ENCODE measurements around the gene PRDM4.
"Not testable (repeated sequence)": the region's sequence is repeated elsewhere in the genome, so short reads cannot be mapped to it uniquely, and the experiment has no call there.

The PRDM4 gene

DNA sequence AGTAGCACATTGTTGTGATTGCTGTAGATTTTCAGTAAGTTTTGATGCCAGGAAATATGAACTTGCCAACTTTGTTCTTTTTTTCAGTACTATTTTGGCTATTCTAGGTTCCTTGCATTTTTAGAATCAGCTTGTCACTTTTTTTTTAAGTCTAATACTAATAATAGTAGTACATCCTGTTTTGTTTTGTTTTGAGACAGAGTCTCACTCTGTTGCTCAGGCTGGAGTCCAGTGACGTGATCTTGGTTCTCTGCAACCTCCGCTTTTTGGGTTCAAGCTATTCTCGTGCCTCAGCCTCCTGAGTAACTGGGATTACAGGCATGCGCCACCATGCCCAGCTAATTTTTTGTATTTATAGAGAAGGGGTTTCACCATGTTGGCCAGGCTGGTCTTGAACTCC, 58.8 kb downstream of the PRDM4 start:
- H3K4me3 ChIP-seq (replicated peaks; ENCODE audit: insufficient read depth, low read length): no peak overlapping the region
- no peak for DNase-seq (ENCODE audit: low read depth in 1 of 2, low spot score in 1 of 2)
- H3K27ac ChIP-seq (replicated peaks): no peak overlapping the region
- H3K27me3 ChIP-seq (ENCODE audit: insufficient read depth, poor library complexity, severe bottlenecking): no peaks in the 10 kb centered on the region
- TF ChIP-seq, protein P1, sequence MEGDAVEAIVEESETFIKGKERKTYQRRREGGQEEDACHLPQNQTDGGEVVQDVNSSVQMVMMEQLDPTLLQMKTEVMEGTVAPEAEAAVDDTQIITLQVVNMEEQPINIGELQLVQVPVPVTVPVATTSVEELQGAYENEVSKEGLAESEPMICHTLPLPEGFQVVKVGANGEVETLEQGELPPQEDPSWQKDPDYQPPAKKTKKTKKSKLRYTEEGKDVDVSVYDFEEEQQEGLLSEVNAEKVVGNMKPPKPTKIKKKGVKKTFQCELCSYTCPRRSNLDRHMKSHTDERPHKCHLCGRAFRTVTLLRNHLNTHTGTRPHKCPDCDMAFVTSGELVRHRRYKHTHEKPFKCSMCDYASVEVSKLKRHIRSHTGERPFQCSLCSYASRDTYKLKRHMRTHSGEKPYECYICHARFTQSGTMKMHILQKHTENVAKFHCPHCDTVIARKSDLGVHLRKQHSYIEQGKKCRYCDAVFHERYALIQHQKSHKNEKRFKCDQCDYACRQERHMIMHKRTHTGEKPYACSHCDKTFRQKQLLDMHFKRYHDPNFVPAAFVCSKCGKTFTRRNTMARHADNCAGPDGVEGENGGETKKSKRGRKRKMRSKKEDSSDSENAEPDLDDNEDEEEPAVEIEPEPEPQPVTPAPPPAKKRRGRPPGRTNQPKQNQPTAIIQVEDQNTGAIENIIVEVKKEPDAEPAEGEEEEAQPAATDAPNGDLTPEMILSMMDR (IDR thresholded peaks at IDR 0.05; ENCODE audit: insufficient read depth, low read length): no peak
- TF ChIP-seq, protein P2, sequence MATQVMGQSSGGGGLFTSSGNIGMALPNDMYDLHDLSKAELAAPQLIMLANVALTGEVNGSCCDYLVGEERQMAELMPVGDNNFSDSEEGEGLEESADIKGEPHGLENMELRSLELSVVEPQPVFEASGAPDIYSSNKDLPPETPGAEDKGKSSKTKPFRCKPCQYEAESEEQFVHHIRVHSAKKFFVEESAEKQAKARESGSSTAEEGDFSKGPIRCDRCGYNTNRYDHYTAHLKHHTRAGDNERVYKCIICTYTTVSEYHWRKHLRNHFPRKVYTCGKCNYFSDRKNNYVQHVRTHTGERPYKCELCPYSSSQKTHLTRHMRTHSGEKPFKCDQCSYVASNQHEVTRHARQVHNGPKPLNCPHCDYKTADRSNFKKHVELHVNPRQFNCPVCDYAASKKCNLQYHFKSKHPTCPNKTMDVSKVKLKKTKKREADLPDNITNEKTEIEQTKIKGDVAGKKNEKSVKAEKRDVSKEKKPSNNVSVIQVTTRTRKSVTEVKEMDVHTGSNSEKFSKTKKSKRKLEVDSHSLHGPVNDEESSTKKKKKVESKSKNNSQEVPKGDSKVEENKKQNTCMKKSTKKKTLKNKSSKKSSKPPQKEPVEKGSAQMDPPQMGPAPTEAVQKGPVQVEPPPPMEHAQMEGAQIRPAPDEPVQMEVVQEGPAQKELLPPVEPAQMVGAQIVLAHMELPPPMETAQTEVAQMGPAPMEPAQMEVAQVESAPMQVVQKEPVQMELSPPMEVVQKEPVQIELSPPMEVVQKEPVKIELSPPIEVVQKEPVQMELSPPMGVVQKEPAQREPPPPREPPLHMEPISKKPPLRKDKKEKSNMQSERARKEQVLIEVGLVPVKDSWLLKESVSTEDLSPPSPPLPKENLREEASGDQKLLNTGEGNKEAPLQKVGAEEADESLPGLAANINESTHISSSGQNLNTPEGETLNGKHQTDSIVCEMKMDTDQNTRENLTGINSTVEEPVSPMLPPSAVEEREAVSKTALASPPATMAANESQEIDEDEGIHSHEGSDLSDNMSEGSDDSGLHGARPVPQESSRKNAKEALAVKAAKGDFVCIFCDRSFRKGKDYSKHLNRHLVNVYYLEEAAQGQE (IDR thresholded peaks at IDR 0.05; ENCODE audit: insufficient replicate concordance, low read depth): no peak

DNA sequence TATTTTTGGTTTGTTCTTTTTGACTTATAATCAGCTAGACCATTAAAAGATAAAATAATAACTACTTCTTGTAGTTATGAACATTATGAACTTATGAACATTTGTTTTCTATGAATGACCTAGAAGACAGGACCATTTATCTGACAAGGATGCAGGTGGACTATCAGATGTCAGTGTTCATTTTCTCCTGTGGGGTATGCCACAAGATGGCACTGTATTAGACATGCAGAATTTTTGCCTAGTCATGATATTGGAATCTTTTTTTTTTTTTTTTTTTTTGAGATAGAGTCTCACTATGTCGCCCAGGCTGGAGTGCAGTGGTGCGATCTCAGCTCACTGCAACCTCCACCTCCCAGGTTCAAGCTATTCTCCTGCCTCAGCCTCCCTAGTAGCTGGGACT, 65.2 kb downstream of the PRDM4 start:
- H3K27ac ChIP-seq (replicated peaks); H3K4me3 ChIP-seq (replicated peaks; ENCODE audit: insufficient read depth, low read length); DNase-seq (ENCODE audit: low read depth in 1 of 2, low spot score in 1 of 2); H3K27me3 ChIP-seq (ENCODE audit: insufficient read depth, poor library complexity, severe bottlenecking): not testable (repeated sequence)
- TF ChIP-seq, protein P1 (IDR thresholded peaks at IDR 0.05; ENCODE audit: insufficient read depth, low read length): peak; percentile 1

DNA sequence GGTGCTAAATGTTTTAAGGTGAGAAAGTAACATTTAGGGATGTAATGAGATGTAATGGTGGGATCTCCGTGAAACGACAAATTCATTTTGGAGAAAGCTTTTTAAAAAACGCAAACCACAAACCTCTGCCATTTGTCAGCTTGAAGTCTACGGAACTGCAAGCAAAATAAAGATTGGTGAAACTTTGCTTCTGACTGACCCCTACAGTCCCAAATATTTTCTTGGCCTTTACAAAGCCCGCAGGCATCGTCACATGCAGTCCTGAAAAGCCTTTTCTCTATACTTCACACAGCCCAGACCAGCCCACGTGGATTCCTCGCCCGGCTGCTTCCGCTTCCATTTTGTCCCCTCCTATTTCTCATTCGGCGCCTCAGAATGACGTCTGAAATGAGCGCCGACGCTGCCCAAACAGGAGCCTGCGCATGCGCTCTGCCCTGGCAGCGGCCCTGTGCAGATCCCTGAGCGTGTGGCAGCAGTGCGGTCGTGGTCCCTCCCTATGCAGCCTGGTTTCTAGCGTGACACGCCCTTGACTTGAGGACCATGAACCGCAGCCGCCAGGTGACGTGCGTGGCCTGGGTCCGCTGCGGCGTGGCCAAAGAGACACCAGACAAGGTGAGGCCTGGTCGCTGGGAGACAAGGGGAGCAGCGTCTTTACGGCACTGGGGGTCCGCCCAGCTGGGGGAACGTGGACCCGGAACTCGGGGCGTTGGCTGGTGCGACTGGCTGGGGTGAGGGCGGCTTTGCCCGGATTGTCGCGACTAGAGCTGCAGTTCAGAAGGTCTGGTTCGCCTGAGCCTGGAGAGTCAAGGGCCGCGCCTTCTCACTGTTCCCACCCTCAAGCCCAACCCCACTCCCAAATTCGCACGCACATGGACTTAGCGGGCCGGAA, 75.3 kb downstream of the PRDM4 start, which contains the start of gene PWP1:
Gene PWP1 (plus strand): TSS at position 440 of the 889 bp plus-strand sequence. CDS start 101 bp downstream, at position 541.
- TF ChIP-seq, protein P2 (IDR thresholded peaks at IDR 0.05; ENCODE audit: insufficient replicate concordance, low read depth): peak; percentile 43
- TF ChIP-seq POLR2AphosphoS5 (IDR thresholded peaks at IDR 0.05; ENCODE audit: low read depth): peak; percentile 94
- TF ChIP-seq, protein P1 (IDR thresholded peaks at IDR 0.05; ENCODE audit: insufficient read depth, low read length): no peak
- Histone ChIP-seq H3K4me3 (replicated peaks; ENCODE audit: insufficient read depth, low read length) (peak within 1 kb of the TSS; percentile 100), H3K27ac (replicated peaks) (peak within 1 kb of the TSS; percentile 78), H3K27me3 (ENCODE audit: insufficient read depth, poor library complexity, severe bottlenecking) (no peaks in the 10 kb centered on the region)
- DNase-seq (ENCODE audit: low read depth in 1 of 2, low spot score in 1 of 2): peak; percentile 95 to 97

DNA sequence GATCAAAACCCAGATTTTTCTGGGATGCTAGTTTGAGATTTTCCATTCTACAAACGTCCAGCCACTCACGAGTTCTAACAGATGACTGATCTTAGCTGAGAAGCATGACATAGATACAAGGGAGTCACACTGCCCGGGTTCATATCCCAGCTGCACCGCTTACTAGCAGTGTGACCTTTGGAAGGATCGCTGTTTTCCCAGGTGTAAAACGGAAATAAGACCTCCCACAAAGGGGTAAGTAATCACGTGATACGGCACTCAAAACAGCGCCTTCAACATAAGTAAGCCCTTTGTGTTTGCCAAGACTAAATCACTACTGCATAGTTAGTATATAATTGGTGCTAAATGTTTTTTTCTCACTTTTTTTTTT, 76.0 kb downstream of the PRDM4 start:
- peak overlapping the region; percentile 78 for H3K27ac ChIP-seq (replicated peaks)
- H3K4me3 ChIP-seq (replicated peaks; ENCODE audit: insufficient read depth, low read length): peak overlapping the region; percentile 100
- no peak for DNase-seq (ENCODE audit: low read depth in 1 of 2, low spot score in 1 of 2)
- TF ChIP-seq SPI1 (IDR thresholded peaks at IDR 0.05; ENCODE audit: borderline replicate concordance, low read depth) (no peak), POLR2AphosphoS5 (IDR thresholded peaks at IDR 0.05; ENCODE audit: low read depth) (no peak), GABPA (IDR thresholded peaks at IDR 0.05; ENCODE audit: low read depth) (no peak)
- TF ChIP-seq, protein P1 (IDR thresholded peaks at IDR 0.05; ENCODE audit: insufficient read depth, low read length): no peak
- TF ChIP-seq, protein P2 (IDR thresholded peaks at IDR 0.05; ENCODE audit: insufficient replicate concordance, low read depth): no peak
- H3K27me3 ChIP-seq (ENCODE audit: insufficient read depth, poor library complexity, severe bottlenecking): no peaks in the 10 kb centered on the region

All from HL-60 (cell line).